EL (cell line): Measurements from ENCODE around the gene GNPTG.

Experiments used
- DNase-seq: peaks from one replicate; pipeline ENCODE4 v3.0.0-alpha.2; 2016

Gene GNPTG

DNA sequence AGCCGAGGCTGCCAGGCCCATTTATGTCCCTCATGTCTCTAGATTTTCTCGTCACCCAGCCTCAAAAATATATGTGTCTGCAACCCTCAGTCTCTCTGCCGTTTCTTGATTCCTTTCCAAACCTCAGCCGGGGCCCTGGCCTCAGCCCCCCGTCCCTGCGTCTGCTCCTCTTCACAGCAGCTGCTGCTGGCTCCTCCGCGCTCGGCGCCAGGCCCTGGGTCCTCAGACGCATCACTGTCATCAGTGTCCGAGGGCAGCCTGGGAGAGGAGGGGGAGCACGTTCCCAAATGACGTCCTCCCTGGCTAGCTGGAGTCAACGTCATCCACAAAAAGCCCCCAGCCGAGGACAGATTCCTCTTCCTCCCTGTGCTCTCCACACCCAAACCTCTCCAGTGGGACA is 2.4 kb upstream of the GNPTG start:
- DNase-seq, result no peak

DNA sequence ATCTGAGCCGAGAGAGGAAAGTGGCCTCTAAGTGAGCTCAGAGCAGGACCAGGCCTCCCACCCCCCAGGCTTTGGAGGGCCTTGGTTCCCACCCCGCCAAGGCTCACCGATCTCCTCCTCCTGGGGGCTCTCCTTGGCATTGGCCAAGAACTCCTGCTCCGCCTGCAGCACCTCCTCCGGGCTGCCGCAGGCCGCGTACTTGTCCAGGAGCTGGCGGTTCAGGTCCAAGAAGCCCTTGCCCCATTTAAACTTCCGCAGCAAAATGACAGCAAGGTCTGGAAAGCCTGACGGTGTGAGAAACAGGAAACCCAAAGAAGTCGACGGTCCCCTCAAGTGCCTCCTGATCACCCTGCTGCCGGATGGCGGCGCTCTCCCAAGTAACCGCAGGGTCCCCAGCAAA is 1.8 kb upstream of the GNPTG start:
- DNase-seq, result no peak

DNA sequence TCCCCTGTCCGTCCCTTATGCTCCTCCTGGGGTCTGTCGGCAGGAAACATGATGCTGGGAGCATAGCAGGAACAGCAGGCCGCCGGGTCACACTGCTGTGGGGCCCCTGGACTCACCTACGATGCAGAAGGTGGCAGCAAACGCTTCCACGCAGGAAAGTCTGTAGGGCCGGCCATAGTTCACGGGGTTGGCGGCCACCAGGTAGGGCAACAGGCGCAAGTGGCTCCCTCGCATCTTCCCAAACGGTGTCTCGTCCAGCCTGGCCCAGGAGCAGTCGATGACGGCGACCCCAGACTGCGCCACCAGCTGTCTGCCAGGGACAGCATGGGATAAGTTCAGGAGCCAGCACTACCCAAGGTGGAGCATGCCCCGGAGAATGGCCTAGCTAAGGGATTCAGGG is 1.0 kb upstream of the GNPTG start:
- DNase-seq, result no peak

DNA sequence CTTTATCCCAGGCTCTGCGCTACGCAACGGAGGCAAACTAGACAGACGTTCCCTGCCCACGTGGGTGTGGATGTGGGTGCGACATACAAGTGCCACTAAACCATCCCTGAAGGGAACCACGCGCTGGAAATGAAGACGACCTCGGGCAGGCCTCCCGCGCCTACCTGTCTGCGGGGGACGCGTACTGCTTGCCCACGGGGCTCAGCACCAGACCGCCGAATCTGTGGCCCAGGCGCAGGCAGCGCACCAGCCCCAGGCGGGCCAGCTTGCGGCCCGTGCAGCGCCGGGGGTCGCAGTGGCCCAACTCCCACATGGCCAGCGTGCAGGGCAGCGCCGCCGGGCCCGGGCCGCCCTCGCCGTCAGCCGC is 533 bp upstream of the GNPTG start:
- no peak for DNase-seq

DNA sequence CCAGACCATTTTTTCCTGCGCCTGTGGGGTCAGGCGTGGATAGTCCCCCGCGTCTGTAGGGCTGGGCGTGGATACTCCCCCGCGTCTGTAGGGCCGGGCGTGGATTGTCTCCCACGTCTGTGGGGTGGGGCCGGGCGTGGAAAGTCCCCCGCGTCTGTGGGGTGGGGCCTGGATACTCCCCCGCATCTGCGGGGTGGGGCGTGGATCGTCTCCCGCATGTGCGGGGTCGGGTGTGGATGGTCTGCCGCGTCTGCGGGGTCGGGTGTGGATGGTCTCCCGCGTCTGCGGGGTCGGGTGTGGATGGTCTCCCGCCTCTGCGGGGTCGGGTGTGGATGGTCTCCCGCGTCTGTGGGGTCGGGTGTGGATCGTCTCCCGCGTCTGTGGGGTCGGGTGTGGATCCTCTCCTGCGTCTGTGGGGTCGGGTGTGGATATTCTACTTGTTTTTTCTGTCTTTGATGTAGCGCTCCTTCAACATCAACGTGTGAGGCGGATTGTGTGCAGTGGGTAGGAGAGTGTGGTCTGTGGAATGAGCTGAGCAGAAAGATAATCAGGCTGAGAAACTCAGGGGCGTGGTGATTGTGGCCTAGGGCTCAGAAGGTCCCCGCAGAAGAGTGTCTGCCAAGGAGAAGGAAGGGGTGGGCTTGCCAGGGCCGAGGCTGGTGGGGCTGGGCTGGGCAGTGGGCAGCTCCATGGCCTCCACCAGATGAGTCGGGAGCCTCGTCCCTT is 3.2 kb downstream of the GNPTG start:
- no peak for DNase-seq

DNA sequence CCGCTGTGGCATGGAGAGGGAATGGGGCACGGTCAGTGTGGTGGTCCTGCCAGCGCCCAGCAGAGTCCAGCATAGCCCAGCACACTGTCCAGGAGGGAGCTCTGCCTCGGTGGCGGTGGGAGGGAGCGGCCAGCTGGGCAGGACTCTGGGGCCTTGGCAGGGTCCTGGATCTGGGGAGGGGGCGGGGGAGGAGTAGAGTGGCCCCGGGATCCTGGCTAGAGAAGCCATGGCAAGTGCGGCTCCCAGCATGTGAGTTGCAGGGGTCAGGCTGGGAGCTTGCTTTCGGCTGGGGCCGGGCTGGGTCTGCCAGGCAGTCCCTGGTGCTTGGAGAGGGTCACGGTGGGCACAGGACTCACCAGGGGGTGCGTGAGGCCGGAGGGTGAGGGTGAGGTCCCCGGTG is 3.9 kb downstream of the GNPTG start:
- no peak for DNase-seq

DNA sequence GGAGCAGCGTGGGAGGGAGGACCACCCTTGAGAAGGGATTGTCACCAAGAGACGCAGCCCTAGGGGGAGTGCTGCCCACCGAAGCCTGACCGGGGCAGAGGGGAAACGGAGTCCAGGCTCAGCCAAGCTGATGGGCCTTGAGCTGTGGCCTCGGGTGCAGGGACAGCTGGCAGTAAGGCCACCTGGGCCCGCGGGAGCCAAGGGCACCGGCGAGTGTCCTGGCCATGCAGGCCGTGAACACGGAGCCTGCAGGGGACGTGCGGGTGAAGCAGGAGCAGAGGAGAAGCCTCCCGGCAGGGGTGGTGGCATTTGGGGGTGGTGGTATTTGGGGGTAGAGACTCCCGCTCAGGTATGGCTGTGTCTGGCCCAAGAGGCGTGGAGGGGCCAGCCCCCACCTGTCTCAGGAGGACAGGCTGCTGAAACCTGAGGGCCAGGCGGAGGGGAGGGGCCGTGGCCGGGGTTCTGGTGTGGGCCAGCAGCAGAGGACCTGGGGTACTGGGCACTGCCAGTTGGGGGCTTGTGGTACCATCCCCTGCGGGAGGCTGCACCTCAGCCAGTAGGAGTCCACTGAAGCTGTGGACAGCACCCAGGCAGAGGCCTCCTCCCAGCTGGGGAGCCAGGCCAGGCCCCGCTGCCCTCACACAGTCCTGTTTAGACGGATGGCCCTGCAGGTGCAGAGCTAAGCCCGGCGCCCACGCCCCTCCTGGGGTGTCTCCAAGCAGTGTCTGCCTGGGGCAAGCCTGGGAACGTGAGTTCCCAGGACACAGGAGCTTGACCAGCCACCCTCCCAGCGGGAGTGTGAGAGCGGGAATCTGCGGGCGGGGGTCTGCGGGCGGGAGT is 4.5 kb downstream of the GNPTG start:
- no peak for DNase-seq

DNA sequence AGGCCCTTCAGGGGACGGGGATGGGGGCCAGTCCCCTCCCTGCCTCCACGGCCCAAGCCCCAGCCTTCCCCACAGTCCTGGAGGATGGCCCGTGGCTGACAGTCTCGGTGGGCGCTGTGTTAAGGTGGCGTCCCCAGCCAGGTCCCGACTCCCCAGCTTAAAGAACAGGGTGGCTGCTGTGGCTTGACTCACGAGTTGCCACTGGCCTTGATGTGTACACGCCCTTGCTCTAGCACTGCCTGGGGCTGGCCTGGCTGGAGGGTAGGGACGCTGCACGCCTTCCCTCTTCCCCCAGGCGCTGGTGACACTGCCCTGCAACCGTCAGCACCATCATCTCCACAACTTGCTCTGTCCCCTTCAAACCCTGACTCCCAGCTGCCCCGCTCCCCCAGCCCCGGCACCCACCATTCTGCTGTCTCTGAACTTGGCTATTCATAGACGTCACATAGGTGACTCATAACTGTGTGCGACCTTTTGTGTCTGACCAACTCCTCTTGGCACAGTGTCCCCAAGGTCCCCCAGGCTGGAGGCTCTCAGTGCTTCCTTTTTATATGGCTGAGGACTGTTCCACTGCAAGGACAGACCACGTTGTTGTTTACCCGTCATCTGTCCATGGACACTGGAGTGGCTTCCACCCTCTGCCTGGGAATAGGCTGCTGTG is 6.3 kb downstream of the GNPTG start:
- DNase-seq, result no peak

DNA sequence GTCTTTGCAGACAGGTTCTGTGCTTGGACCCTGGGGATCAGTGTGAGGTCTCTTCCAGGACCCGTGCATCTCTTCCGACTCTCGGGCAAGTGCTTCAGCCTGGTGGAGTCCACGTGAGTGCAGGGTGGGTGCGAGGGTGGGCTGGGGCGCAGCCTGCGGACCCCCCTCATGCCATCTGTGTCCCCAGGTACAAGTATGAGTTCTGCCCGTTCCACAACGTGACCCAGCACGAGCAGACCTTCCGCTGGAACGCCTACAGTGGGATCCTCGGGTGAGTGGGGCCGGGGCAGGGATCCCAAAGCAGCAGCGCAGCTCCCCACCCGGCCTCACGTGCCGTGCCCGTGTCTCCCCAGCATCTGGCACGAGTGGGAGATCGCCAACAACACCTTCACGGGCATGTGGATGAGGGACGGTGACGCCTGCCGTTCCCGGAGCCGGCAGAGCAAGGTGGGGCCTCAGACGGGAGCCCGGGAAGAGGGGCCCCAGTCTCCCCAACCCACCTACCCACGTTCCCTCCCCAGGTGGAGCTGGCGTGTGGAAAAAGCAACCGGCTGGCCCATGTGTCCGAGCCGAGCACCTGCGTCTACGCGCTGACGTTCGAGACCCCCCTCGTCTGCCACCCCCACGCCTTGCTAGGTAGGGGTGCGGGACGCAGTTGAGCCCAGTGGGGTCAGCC is 10.1 kb downstream of the GNPTG start:
- DNase-seq, result no peak

DNA sequence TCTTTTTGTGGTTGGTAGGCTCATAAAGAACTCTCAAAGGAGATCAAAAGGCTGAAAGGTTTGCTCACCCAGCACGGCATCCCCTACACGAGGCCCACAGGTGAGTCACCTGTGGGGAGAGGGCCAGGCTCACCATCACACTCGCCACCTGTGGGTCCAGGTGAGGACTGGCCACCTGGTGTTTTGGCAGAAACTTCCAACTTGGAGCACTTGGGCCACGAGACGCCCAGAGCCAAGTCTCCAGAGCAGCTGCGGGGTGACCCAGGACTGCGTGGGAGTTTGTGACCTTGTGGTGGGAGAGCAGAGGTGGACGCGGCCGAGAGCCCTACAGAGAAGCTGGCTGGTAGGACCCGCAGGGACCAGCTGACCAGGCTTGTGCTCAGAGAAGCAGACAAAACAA is 11.1 kb downstream of the GNPTG start:
- DNase-seq, result no peak

DNA sequence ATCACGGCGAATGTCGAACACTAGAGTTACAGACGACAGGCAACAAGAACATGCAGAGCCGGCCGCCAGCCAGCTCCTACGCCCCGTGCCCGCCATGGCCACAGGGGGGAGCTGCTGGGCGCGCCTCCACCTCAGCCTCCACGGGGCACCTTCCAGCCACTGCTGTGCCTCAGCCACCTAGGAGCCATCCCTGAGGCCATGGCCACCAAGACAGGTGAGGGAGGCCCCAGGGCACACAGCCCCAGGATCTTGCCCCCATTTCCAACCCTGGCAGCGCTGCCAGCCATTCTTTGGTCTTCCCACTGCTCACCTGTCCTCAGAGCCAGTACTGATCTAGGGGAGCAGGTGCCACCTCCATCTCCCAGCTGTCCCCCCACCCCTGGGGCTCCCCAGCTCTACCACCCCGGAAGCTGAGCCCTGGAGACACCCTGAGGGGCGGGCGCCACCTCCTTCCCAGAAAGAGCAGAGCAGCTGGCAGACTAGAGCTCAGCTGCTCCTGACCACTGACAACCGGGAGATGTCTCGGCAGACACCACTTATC is 11.8 kb downstream of the GNPTG start:
- DNase-seq, result no peak

DNA sequence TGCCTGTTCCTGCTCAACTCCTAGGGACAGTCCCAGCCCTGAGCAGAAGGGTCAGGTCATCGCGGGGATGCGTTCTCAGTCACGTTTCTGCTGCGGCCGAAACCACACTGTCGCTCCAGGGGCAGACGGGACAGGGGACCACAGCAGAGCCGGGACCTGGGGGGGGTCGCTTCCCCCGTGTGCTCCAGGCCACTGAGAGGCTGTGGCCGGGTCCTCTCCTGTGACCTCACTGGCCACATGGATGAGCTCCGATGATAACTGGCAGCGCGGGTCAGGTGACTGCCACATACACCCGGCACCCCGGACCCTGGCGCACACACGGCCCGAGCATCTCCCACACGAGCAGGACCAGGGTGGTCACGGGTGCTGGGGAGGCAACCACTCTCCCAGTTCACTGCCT is 12.8 kb downstream of the GNPTG start:
- no peak for DNase-seq

DNA sequence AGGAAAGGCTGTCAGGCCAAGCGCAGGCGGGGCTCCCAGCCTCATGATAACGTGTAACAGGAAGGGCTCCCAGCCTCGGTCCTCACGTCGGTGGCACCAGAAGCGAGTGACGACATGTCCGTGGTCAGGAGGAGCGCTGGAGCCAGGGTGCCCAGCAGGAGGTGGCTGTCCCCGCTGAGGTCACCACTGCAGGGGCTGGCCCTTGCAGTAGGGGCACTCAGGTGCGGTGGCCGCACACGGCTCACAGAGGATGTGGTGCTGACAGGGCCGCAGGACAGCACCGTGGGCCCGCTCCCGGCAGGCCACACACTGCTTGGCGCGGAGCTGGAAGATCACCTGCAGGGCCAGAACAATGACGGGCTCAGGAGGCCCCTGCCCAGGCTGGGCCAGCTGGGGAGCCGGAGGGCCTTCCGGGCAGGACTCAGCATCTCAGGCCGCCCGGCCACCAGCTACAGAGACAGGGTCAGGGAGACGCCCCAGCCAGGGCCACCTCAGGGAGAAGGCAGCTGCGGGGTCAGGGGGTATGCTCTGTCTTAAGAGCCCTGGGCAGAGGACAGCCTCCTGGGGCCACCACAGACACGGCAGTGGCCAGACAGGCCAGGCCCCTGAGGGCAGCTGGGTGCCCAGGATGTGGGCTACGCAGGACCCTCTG is 14.5 kb downstream of the GNPTG start:
- DNase-seq, result no peak

DNA sequence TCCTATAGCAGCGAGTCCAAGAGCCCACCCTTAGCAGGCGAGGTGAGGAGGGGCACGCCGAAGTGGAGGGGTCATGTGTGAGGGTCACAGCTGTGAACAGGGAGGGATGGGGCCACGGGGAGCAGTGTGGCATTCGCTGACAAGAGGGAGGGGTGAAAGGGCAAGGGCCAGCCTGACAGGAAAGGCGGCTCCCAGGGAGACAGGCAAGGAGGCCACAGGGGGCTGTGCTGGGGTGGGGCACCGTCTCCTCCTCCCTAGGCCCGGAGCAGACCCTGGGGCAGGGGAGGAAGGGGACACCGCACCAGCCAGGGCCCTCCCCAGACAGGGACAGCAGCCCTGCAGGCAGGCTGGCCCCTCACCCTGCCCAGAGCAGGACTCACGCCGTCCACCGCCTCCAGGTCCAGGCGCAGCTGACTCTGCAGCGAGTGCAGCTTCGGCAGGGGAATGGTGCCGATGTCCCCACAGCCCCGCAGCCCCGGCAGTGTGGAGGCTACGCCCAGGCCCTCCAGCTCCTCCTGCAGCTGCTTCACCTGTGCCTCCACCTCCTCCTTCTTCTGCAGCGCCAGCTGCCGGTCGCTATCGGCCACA is 15.1 kb downstream of the GNPTG start:
- no peak for DNase-seq

DNA sequence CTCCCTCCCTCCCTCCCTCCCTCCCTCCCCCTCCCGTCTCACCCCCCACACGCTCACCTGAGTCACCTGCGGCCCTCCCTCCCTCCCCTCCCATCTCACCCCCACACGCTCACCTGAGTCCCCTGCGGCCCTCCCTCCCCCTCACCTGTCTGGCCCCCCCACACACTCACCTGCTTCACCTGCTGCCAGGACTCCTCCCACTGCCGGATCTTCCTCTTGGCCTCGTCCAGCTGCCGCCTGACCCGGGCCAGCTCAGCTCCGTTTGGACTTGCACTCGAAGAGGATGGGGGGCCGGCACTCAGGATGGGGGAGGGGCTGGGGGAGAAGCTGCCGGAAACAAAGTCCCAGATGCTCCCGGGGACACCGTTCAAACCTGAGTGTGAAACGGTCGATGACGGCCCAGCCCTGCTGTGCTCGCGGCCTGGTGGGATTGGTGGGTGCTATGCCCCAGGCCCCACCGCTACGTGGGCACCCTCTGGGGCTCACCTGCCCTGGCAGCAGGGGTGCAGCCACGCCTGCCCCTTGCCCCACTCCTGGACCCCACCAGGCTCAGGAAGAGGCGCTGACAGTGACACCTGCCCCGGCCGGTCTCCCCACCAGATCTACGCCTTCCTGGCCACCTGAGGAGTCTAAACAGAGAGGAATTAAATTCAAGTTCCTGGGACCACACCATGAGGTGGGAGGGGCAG is 15.9 kb downstream of the GNPTG start:
- no peak for DNase-seq

DNA sequence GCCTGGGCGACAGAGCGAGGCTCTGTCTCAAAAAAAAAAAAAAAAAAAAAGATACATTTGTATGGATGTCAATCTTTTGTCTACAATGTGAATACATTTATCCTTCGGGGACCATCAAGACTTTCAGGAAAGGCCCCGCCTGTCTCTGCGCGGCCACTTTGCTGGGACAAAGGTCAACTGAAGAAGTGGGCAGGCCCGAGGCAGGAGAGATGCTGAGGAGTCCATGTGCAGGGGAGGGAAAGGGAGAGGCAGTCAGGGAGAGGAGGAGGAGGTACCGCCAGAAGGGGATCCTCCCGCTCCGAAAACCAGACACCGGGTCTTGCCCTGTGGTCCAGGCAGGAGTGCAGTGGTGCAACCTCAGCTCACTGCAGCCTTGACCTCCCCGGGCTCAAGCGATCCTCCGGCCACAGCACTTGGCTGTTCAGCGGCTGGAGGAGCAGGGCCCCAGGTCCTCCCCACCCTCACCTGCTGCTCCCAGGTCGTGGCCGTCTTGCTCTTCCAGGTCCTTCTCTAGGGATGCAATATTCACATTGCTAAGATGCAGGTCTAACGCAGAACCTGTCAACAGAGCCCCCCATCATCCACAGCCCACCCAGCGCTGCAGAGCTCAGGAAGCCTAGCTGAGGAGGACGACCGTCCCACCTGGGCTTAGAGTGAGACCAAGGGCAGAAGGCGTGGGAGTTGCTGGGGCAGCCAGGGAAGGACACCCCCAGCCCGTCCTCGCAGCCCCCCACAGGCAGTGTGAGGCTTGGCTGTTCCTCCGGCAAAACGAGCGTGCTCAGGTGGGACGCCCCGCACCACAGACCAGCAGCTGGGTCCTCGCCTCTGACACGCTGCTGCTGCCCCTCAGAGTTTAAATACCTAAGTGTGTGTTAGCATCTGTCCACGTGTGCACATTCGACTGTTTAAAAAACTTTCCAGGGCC is 19.6 kb downstream of the GNPTG start:
- DNase-seq, result no peak

DNA sequence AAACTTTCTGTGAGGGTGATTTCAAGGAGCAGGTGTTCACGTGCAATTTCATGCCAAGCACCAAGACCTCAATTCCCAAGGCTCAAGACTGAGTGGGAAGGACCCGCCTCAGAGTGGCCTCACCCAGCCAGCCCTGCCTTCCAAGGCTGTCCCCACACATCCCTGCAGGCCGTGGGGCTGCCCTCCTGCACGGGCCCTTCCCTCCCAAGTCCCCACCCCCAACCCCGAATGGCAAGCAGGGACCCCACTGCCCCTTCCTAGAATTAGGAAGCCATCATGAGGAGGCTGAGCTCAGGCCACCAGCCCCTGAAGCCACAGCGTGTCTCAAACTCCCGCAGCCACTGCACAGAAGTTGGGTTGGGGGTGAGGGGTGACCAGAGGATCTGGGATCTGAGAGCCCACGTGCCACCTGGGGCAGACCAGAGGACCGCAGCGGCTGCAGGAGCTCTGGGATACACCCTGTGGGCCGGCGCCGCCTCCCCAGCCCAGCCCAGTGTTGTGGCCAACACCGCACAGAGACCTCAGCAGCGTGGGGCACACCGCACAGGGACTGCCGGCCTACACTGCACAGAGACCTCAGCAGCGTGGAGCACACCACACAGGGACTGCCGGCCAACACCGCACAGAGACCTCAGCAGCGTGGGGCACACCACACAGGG is 20.7 kb downstream of the GNPTG start:
- DNase-seq, result no peak

DNA sequence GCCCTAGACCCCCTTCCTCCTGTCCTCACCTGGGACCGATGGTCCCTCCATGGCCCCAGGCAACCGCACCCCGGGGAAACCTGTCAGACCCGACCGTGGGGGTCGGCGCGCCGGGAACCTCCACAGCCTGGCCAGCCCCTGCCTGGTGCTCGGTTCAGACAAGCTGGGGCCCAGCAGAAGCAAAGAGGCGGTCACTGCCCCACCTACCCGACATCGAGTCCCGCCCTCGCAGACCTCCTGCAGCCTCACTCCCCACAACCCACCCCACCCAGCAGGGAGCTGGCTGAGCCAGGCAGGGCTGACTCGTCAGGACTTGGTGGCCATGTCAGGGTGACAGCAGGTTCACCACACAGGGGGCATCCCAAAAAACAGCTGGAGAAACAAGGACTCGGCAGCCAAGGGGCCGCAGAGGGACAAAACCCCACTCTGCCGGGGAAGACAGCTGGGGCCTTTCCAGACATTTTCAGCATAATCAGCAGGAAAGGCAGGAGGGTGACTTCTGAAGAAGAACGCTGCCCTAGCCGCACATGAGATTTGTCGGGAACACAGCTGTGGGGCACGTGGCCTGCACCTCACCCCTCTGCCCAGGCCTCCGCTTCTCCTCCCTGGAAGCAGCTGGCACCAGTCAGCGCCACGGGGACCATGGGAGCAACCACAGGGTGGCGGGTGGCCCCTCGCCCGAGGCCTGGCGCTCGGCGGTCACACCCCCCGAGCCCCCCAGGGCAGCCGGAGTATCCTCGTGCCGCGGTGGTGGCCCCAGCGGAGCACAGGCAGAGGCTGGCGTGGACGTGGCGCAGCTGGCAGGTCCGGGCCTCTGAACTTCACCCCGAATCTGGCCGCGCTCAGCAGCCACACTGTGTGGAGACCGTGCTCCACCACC is 22.9 kb downstream of the GNPTG start:
- DNase-seq, result no peak

DNA sequence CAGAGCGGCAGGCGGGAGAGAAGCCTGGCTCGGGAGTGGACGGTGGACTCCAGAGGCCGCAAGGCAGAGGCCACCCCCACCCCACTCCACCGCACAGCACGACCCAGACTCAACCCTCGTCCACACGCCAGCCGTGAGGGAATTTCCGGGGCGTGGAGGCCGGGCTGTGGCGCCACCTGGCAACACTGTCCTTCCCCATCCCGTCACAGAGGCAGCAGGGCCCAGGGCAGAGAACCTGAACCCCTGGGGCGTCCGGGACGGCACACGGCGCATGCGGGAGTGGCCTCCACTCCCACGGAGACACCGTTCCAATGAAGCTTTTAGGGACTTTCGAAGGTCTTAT is 23.5 kb downstream of the GNPTG start:
- DNase-seq, result no peak
